Neuron (in vitro differentiated cells): ENCODE measurements around the gene TFPI2.
A peak's percentile ranks its signal among the peaks of the same experiment; 100 is the strongest.

Experiments
- H2AFZ ChIP-seq: one replicate; pipeline ENCODE4 v1.6.1; 2013; ENCODE audit warnings: low read depth, mild to moderate bottlenecking, inconsistent platforms, low read length, moderate library complexity
- H3K27me3 ChIP-seq: one replicate; pipeline ENCODE4 v1.6.1; 2013; ENCODE audit warnings: low read length; ENCODE audit not compliant: insufficient read depth
- H3K36me3 ChIP-seq: one replicate; pipeline ENCODE4 v1.6.1; 2013; ENCODE audit warnings: low read length; ENCODE audit not compliant: insufficient read depth
- H3K4me1 ChIP-seq: one replicate; pipeline ENCODE4 v1.6.1; 2013; ENCODE audit warnings: low read length; ENCODE audit not compliant: insufficient read depth
- H3K4me3 ChIP-seq: 2 replicates; pipeline ENCODE4 v1.5.1; 2013; ENCODE audit warnings: mild to moderate bottlenecking, low read length, moderate library complexity
- H3K9me3 ChIP-seq: one replicate; pipeline ENCODE4 v1.6.1; 2013; ENCODE audit warnings: low read length

Gene TFPI2

GRCh38 chr7:93862651-93863050 lies 27.9 kb downstream of the TFPI2 start:
- H3K36me3 ChIP-seq: no peaks in the 10 kb centered on the region
- no peaks in the 10 kb centered on the region for H3K4me1 ChIP-seq
- no peaks in the 10 kb centered on the region for H3K27me3 ChIP-seq
- no peaks in the 10 kb centered on the region for H3K9me3 ChIP-seq
- H3K4me3 ChIP-seq: no peak overlapping the region
- H2AFZ ChIP-seq: no peak overlapping the region

DNA sequence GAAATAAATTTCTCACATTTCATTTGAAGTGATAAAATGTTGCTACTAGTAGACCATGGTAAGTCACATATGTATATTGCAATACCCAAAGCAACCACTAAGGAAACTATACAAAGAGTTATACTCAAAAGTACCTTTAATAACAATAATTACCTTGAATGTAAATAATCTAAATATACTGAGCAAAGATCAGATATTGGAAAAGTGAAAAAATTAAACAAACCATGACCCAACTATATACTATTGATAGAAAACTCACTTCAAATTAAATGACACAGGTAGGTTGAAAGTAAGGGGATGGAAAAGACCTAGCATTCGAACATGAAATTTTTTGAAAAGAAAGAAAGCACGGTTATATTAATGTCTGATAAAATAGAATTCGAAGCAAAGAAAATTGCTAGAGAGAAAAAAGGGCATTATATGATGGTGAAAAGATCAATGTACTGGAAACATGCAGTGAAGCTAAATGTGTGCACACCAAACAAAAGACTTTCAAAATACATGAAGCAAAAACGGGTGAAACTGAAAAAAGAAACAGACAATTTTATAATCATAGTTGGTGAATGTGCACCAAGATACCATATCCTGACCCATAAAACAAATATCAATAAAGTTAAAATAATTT lies 29.1 kb downstream of the TFPI2 start:
- H3K4me3 ChIP-seq: no peak overlapping the region
- no peaks in the 10 kb centered on the region for H3K27me3 ChIP-seq
- H2AFZ ChIP-seq: no peak overlapping the region
- no peaks in the 10 kb centered on the region for H3K36me3 ChIP-seq
- no peaks in the 10 kb centered on the region for H3K9me3 ChIP-seq
- no peaks in the 10 kb centered on the region for H3K4me1 ChIP-seq

- H3K4me3 ChIP-seq: no peak overlapping the region
- no peak overlapping the region for H2AFZ ChIP-seq
- no peaks in the 10 kb centered on the region for H3K4me1 ChIP-seq
- H3K36me3 ChIP-seq: no peaks in the 10 kb centered on the region
- no peaks in the 10 kb centered on the region for H3K27me3 ChIP-seq
- no peaks in the 10 kb centered on the region for H3K9me3 ChIP-seq
These were observed 30.3 kb downstream of the TFPI2 start for GRCh38 chr7:93860261-93860660.

GRCh38 chr7:93858857-93859256 lies 31.7 kb downstream of the TFPI2 start:
- no peak overlapping the region for H3K4me3 ChIP-seq
- H3K4me1 ChIP-seq: no peaks in the 10 kb centered on the region
- no peaks in the 10 kb centered on the region for H3K9me3 ChIP-seq
- no peak overlapping the region for H2AFZ ChIP-seq
- no peaks in the 10 kb centered on the region for H3K36me3 ChIP-seq
- H3K27me3 ChIP-seq: no peaks in the 10 kb centered on the region

GRCh38 chr7:93856323-93856722 lies 34.2 kb downstream of the TFPI2 start:
- Histone ChIP-seq H3K4me3 (no peak overlapping the region), H3K27me3 (no peaks in the 10 kb centered on the region), H3K9me3 (no peaks in the 10 kb centered on the region), H3K4me1 (no peaks in the 10 kb centered on the region), H3K36me3 (no peaks in the 10 kb centered on the region), H2AFZ (no peak overlapping the region)

- no peaks in the 10 kb centered on the region for H3K36me3 ChIP-seq
- no peaks in the 10 kb centered on the region for H3K4me1 ChIP-seq
- H3K27me3 ChIP-seq: no peaks in the 10 kb centered on the region
- H3K9me3 ChIP-seq: no peaks in the 10 kb centered on the region
- H3K4me3 ChIP-seq: no peak overlapping the region
- no peak overlapping the region for H2AFZ ChIP-seq
These were observed 34.8 kb downstream of the TFPI2 start for GRCh38 chr7:93855797-93856196.

GRCh38 chr7:93854480-93854879 lies 36.1 kb downstream of the TFPI2 start:
- Histone ChIP-seq H2AFZ (no peak overlapping the region), H3K9me3 (no peaks in the 10 kb centered on the region), H3K4me1 (no peaks in the 10 kb centered on the region), H3K36me3 (no peaks in the 10 kb centered on the region), H3K4me3 (no peak overlapping the region), H3K27me3 (no peaks in the 10 kb centered on the region)

- no peak overlapping the region for H2AFZ ChIP-seq
- no peaks in the 10 kb centered on the region for H3K27me3 ChIP-seq
- no peaks in the 10 kb centered on the region for H3K4me1 ChIP-seq
- no peaks in the 10 kb centered on the region for H3K9me3 ChIP-seq
- H3K4me3 ChIP-seq: no peak overlapping the region
- no peaks in the 10 kb centered on the region for H3K36me3 ChIP-seq
These were observed 39.0 kb downstream of the TFPI2 start for GRCh38 chr7:93851536-93851935.

DNA sequence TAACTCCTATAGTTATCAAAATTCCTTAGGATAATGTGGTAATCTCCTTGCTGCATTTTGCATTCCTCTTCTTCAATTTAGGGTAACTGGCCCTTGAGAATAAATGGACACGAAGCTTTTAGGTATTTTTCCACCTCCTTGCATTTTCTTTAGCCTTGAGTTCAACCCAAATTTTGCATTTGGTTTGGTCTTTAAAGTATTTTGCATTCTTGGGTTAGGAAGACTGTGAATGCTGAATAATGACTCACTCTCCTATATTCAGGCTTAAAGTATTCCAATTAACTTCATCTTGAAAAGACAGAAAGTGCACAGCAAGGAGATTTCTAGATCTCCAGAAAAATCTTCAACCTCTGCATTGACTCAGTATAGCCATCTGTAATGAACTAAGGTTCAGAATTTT lies 47.3 kb downstream of the TFPI2 start:
- no peaks in the 10 kb centered on the region for H3K27me3 ChIP-seq
- H3K9me3 ChIP-seq: no peaks in the 10 kb centered on the region
- no peaks in the 10 kb centered on the region for H3K4me1 ChIP-seq
- no peak overlapping the region for H3K4me3 ChIP-seq
- H2AFZ ChIP-seq: peak overlapping the region; percentile 16
- no peaks in the 10 kb centered on the region for H3K36me3 ChIP-seq

DNA sequence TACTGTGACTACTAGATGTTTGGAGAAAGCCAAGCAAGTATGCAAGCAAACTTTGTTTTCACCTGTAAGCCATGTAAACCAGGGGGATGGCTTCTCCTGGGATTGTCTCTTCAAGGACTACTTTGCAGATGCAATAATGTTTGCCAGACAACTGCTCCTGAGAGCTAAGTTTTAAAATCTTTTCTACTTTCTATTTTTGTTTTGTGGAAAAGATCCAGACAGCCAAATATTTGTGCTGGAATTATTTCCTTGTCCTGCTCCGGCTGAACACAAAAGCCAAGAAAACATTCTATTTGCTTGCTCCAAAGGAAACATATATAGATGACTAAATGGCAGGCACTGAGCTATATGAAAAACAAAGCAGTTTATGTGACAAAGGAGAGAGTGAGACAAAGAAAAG lies 51.6 kb downstream of the TFPI2 start:
- Histone ChIP-seq H3K36me3 (no peaks in the 10 kb centered on the region), H3K27me3 (no peaks in the 10 kb centered on the region), H2AFZ (no peak overlapping the region), H3K9me3 (no peaks in the 10 kb centered on the region), H3K4me3 (no peak overlapping the region), H3K4me1 (no peaks in the 10 kb centered on the region)

DNA sequence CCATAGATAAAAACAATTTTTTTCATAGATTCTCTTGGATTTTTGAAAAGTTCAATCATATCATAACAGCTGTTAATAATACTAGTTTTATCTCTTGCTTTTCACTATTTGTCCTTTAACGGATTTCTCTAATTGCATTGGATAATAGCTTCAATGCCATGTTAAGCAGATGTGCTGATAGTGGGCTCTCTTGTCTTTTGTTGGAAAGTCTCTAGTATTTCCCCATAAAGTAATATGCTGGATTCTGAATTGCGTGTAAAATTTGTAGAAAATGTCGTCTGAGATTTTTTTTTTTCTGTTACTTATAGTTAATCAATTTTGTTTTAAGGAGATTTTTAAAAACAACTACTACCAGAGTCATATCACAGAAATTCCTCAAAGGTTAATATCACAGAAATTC lies 53.3 kb downstream of the TFPI2 start:
- no peak overlapping the region for H3K4me3 ChIP-seq
- H2AFZ ChIP-seq: no peak overlapping the region
- no peaks in the 10 kb centered on the region for H3K9me3 ChIP-seq
- no peaks in the 10 kb centered on the region for H3K4me1 ChIP-seq
- no peaks in the 10 kb centered on the region for H3K27me3 ChIP-seq
- H3K36me3 ChIP-seq: no peaks in the 10 kb centered on the region

GRCh38 chr7:93836116-93836515 lies 54.4 kb downstream of the TFPI2 start:
- Histone ChIP-seq H3K27me3 (no peaks in the 10 kb centered on the region), H2AFZ (no peak overlapping the region), H3K9me3 (no peaks in the 10 kb centered on the region), H3K4me3 (no peak overlapping the region), H3K36me3 (no peaks in the 10 kb centered on the region), H3K4me1 (no peaks in the 10 kb centered on the region)

GRCh38 chr7:93835702-93836101 lies 54.9 kb downstream of the TFPI2 start:
- no peaks in the 10 kb centered on the region for H3K36me3 ChIP-seq
- H3K27me3 ChIP-seq: no peaks in the 10 kb centered on the region
- H3K4me1 ChIP-seq: no peaks in the 10 kb centered on the region
- H2AFZ ChIP-seq: no peak overlapping the region
- H3K9me3 ChIP-seq: no peaks in the 10 kb centered on the region
- H3K4me3 ChIP-seq: no peak overlapping the region
